ENCODE measurements around the gene PTPRE. TPM values are rescaled to one million over a fixed set of nuclear protein-coding genes. Genes with fewer than 3 reads are reported as not detected.

Gene PTPRE
- total RNA-seq, 1 experiment from 2014 or later = 0.70 TPM

DNA sequence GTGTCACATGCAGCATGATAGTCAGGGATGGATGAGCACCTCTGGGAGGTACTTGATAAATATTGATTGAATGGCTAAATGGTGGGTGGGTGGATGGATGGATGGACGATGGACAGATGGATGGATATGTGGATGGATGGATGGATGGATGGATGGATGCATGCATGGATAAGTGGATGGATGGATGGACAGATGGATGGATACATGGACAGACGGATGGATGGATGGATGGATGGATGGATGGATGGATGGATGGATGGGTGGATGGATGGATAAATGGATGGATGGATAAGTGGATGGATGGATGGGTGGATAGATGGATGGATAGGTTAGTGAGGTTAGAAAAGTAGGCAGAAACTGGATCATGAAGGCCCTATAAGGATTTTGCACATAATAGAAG, 37.4 kb downstream of the PTPRE start:
- no CpG with 5 or more reads among the region's 2 CpGs for WGBS (ENCODE audit: extremely low coverage, insufficient read length, low lambda C conversion rate)
- no peaks in the 10 kb centered on the region for H3K79me2 ChIP-seq (ENCODE audit: insufficient read depth, low read length)
- no peaks in the 10 kb centered on the region; the same call in 1 of the 2 replicates for H3K4me1 ChIP-seq (ENCODE audit: insufficient read depth, low read length)
- H2BK12ac ChIP-seq (ENCODE audit: insufficient read length, low read depth, low read length) = no peak overlapping the region
- Mint-ChIP-seq H3K4me3 (no peak overlapping the region; a peak in 1 of 5 replicates), H3K4me1 (peaks cover 3 to 4% of the 10 kb centered on the region in 2 experiments; a peak in 1 of 4 replicates), H3K27ac (no peak overlapping the region), H3K27me3 (ENCODE audit: low read depth) (peaks cover 1% of the 10 kb centered on the region), H3K9me3 (no peaks in the 10 kb centered on the region; a peak in 1 of 5 replicates), H3K36me3 (ENCODE audit: insufficient read depth in 1 of 3, low read depth in 3 of 3) (no peaks in the 10 kb centered on the region; a peak in 2 of 7 replicates)
- H4K91ac ChIP-seq (ENCODE audit: insufficient read length, low read depth, low read length) = no peak overlapping the region
- H3K14ac ChIP-seq (ENCODE audit: insufficient read depth, low read length) = no peak overlapping the region
- no peak overlapping the region for H2BK120ac ChIP-seq (ENCODE audit: low read depth, low read length, poor library complexity, severe bottlenecking)
- no peaks in the 10 kb centered on the region for H3K27me3 ChIP-seq (ENCODE audit: insufficient read depth, low read length)
- no peak overlapping the region for H2BK15ac ChIP-seq (ENCODE audit: low read depth, low read length)
- no peak overlapping the region for H4K8ac ChIP-seq (replicated peaks; ENCODE audit: insufficient read length, low read depth, low read length)
- H2BK5ac ChIP-seq (ENCODE audit: insufficient read length, low read length) = no peak overlapping the region
- no peak overlapping the region for H3K27ac ChIP-seq (ENCODE audit: insufficient read length, low read depth, low read length)
- no peak overlapping the region for H3T11ph ChIP-seq (ENCODE audit: low read length)
- no peaks in the 10 kb centered on the region for H3K9me3 ChIP-seq (ENCODE audit: control insufficient read depth, low read depth, low read length)
- H3K23ac ChIP-seq (ENCODE audit: insufficient read length, low read depth, low read length) = no peak overlapping the region
- H3K79me1 ChIP-seq (ENCODE audit: insufficient read depth, low read depth, low read length, poor library complexity, severe bottlenecking) = no peaks in the 10 kb centered on the region
- no peak overlapping the region for H3K9ac ChIP-seq (ENCODE audit: extremely low read depth, insufficient read length, low read length)
- H3K4me2 ChIP-seq (ENCODE audit: insufficient read depth, insufficient read length, low read length) = no peak overlapping the region
- no peak overlapping the region for H3K18ac ChIP-seq (ENCODE audit: insufficient read length, low read depth, low read length)
- H2AFZ ChIP-seq (ENCODE audit: low read length) = no peak overlapping the region
- H2AK5ac ChIP-seq (ENCODE audit: insufficient read length, low read length) = no peak overlapping the region
- H4K20me1 ChIP-seq (ENCODE audit: control insufficient read depth, insufficient read depth, insufficient read length) = no peaks in the 10 kb centered on the region
- H4K5ac ChIP-seq (ENCODE audit: insufficient read length, low read depth, low read length) = no peak overlapping the region
- no peak overlapping the region for H3K56ac ChIP-seq (ENCODE audit: insufficient read length, low read depth, low read length)
- no peak for DNase-seq
- TF ChIP-seq, protein P1, sequence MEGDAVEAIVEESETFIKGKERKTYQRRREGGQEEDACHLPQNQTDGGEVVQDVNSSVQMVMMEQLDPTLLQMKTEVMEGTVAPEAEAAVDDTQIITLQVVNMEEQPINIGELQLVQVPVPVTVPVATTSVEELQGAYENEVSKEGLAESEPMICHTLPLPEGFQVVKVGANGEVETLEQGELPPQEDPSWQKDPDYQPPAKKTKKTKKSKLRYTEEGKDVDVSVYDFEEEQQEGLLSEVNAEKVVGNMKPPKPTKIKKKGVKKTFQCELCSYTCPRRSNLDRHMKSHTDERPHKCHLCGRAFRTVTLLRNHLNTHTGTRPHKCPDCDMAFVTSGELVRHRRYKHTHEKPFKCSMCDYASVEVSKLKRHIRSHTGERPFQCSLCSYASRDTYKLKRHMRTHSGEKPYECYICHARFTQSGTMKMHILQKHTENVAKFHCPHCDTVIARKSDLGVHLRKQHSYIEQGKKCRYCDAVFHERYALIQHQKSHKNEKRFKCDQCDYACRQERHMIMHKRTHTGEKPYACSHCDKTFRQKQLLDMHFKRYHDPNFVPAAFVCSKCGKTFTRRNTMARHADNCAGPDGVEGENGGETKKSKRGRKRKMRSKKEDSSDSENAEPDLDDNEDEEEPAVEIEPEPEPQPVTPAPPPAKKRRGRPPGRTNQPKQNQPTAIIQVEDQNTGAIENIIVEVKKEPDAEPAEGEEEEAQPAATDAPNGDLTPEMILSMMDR (conservative IDR thresholded peaks at IDR 0.05) = no peak
- H3K4ac ChIP-seq (ENCODE audit: low read depth, low read length) = no peak overlapping the region
- H3K23me2 ChIP-seq (ENCODE audit: insufficient read length, low read depth, low read length, poor library complexity, severe bottlenecking) = no peaks in the 10 kb centered on the region
- H2BK20ac ChIP-seq (ENCODE audit: low read depth, low read length, poor library complexity, severe bottlenecking) = no peak overlapping the region

Measured in H9 (cell line).